Activated T-helper 17 cell treated with anti-CD3 and anti-CD28 coated beads, Interleukin-2, amount 50 U/mL, for 72 hours (primary cell): ENCODE data around the gene FOXP4. TPM values are rescaled to one million over a fixed set of nuclear protein-coding genes. Genes with fewer than 3 reads are reported as not detected.

Experiments
- ATAC-seq: fragments of 150-1000 bp; cut with Tn5 transposase; replicated peaks from 2 replicates; pipeline ENCODE4 v1.10.0; 2021; ENCODE audit warnings: mild to moderate bottlenecking, moderate library complexity
- H3K27ac Mint-ChIP-seq: one replicate; pipeline ENCODE4 v1.8.0; 2022; ENCODE audit warnings: mixed read lengths
- H3K27me3 Mint-ChIP-seq: one replicate; pipeline ENCODE4 v1.8.0; 2022; ENCODE audit warnings: mixed read lengths
- H3K36me3 Mint-ChIP-seq: one replicate; pipeline ENCODE4 v1.8.0; 2022; ENCODE audit warnings: low read depth, mild to moderate bottlenecking, mixed read lengths
- H3K4me1 Mint-ChIP-seq: one replicate; pipeline ENCODE4 v1.8.0; 2022; ENCODE audit warnings: mixed read lengths
- H3K4me3 Mint-ChIP-seq: one replicate; pipeline ENCODE4 v1.8.0; 2022; ENCODE audit warnings: mild to moderate bottlenecking, mixed read lengths
- H3K9me3 Mint-ChIP-seq: one replicate; pipeline ENCODE4 v1.8.0; 2022; ENCODE audit warnings: mixed read lengths
- total RNA-seq, 2 donors: library from RNA; stranded (reverse); gene quantifications; one replicate each; pipeline ENCODE4 v1.2.3, GENCODE V29; 2022

Gene FOXP4
- total RNA-seq, 2 donors from 2014 or later = 8.7 to 11.6 TPM

DNA sequence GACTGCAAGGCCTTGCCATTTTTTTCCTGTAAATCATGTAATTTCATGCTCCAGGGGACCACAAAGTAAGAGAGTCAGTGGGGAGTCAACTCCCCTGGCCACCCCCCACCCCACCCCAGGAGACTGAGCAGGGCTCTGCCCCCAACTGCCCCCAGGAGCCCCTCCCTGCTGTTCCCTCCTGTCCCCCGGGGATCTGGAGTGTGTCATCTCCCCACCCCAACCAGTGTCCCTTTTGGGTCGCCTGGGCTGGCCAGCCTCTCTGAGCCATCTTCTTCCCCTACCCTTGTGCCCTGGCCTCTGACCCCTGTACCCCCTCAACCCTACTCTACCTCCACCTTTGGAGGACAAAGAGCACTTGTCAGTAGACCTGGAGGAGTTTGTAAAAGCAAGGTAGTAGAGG is 29.4 kb downstream of the FOXP4 start:
- ATAC-seq = no peak

DNA sequence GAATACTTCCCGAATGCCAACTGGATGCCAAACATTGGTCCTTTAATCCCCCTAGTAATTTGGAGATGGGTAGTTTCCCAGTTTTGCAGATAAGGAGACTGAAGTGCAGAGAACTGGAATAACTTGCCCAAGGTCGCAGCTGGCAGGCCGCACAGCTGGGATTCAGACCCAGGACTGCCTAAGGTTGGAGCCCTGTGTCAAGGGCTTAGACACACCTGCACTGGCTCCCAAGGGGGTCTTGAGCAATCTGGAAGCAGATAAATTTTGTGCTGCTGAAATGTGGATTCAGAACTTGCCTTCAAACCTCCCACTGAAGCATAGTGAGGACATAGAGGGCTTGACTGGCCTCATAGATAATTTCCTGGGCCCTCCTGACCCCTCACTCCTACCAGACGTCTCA is 30.5 kb downstream of the FOXP4 start:
- Mint-ChIP-seq H3K9me3 (no peaks in the 10 kb centered on the region), H3K27me3 (no peaks in the 10 kb centered on the region), H3K4me1 (peaks cover 5% of the 10 kb centered on the region), H3K27ac (no peak overlapping the region), H3K36me3 (peaks cover 6% of the 10 kb centered on the region), H3K4me3 (no peak overlapping the region)
- no peak for ATAC-seq

More for the DNA sequence above, 29.4 kb downstream of the FOXP4 start:
- H3K27me3 Mint-ChIP-seq = no peaks in the 10 kb centered on the region
- peaks cover 7% of the 10 kb centered on the region for H3K36me3 Mint-ChIP-seq
- H3K9me3 Mint-ChIP-seq = no peaks in the 10 kb centered on the region
- H3K4me1 Mint-ChIP-seq = peaks cover 5% of the 10 kb centered on the region
- H3K27ac Mint-ChIP-seq = no peak overlapping the region
- no peak overlapping the region for H3K4me3 Mint-ChIP-seq

DNA sequence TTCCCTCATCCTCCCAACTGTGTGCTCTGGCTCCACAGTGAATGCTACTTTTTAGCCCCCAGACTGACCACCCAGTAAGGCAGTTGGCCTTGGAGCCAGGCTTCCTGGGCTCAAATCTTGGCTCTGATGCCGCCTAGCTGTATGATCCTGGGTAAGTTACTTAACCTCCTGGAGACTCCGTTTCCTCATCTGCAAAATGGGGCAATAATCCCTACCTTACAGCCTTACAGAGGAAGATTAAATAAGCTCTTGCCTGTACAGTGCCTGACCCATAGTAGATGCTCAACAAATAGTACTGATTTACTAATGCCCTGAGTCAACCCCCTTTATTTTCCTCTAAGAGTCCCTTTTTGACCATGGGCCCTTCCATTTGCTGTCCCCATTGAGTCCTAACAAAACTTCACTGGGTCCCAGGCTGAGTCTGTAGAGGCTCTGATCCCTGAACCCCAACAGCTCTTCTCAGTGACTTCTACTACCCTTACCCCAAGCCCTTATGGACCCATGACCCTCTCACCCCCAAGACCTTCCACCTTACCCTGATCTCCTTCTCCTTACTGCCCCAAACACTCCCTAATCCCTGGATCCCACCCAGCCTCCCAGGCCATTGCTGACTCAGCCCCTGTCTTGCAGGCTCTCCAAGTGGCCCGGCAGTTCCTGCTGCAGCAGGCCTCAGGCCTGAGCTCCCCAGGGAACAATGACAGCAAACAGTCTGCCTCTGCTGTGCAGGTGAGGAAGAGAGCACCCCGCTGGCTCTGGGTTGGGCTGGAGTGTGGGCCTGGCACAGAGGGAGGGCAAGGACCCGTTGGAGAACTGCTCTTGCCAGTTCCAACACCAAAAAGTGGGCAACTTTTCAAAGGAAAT is 31.4 kb downstream of the FOXP4 start:
- Mint-ChIP-seq H3K36me3 (no peaks in the 10 kb centered on the region), H3K9me3 (no peaks in the 10 kb centered on the region), H3K27me3 (no peaks in the 10 kb centered on the region), H3K4me1 (peaks cover 5% of the 10 kb centered on the region), H3K27ac (peak overlapping the region; percentile 28), H3K4me3 (no peak overlapping the region)
- ATAC-seq = no peak

DNA sequence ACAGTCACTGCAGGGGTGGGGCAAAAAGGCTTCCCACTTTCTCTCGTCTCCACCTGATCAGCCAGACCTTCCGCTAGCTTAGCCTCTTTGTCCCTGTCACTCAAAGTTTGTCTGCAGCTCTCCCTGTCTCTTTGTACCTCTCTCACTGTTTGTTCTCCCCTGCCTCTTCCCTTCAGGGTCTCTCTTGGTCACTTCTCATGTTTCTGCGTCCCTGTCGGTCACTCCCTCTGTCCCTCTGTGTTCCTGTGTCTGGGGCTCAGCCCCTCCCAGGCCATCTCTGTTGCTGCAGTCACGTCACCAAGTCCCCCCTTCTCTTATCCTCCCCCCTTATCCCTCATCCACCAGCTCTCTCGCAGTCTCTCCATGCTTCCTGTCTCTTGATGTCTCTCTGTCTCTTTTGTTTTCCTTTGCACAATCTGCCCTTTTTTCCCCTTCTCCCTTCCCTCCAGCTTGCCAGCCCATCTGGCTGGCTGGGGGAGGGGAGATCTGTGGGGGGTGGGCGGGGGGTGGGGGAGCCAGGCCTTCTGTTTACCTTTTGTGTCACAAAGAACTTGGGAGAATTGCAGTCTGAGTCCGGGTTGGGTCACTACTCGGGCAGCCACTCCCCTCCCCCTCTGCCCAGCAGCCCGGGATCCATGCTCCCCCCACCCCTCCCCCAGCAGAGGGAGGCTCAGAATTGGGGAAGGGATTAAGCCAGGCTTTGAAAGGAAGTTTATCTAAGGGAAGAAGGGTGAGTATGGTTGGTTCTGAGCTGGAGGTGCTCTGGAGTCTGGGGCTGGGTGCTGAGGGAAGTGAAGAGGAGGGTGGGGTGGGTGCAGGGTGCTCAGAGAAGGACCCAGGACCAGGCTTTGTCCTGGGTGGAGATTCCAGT is 32.3 kb downstream of the FOXP4 start:
- Mint-ChIP-seq H3K4me1 (peaks cover 2% of the 10 kb centered on the region), H3K9me3 (no peaks in the 10 kb centered on the region), H3K4me3 (no peak overlapping the region), H3K36me3 (no peaks in the 10 kb centered on the region), H3K27me3 (no peaks in the 10 kb centered on the region), H3K27ac (peak overlapping the region; percentile 62)
- ATAC-seq = no peak

DNA sequence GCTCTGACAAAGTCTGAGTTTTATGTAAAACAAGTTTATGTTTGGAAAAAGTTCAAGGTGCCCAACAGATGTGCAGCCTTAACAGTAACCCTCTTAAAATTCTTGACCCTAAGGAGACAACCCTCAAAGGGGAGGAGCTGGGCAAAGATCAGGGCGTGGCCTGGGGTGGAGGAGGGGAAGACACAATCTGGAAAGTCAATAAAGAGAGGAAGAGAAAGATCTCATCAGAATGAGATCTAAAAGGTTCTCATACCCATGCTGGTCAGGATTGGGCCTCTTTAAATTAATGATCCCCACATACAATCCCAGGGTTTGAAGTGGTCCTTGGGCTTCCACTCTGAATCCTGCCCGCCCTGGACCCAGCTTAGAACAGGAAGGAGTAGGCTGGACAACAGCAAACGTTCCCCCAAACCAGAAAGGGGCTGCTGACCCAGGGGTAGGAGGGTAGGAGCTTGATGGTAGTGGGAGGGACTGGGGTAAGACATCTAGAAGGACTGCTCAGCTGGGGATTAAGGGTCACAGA is 33.0 kb downstream of the FOXP4 start:
- H3K36me3 Mint-ChIP-seq = no peaks in the 10 kb centered on the region
- H3K4me1 Mint-ChIP-seq = no peaks in the 10 kb centered on the region
- no peak overlapping the region for H3K4me3 Mint-ChIP-seq
- no peaks in the 10 kb centered on the region for H3K27me3 Mint-ChIP-seq
- ATAC-seq = no peak
- H3K9me3 Mint-ChIP-seq = no peaks in the 10 kb centered on the region
- peak overlapping the region; percentile 62 for H3K27ac Mint-ChIP-seq

DNA sequence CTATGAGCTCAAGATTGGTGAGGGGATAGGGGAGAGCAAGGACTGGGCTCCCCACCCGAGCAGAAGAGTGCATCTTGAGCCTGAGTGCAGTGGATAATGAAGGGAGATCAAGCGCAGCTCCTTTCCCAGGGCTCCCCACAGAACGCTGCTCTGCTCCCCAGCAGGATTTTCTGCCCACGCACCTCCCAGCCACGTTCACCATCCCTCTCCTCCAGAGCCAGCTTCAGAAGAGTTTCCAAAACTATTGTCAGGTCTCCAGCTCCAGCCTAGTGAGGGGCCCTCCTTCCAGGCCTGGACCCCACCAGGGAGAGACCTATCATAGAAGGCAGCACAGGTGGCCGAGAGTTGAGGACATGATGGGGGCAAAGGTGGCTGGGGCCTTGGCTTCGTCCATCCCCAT is 34.5 kb downstream of the FOXP4 start:
- no peak overlapping the region for H3K4me3 Mint-ChIP-seq
- no peak overlapping the region for H3K27ac Mint-ChIP-seq
- no peak for ATAC-seq
- H3K9me3 Mint-ChIP-seq = no peaks in the 10 kb centered on the region
- H3K27me3 Mint-ChIP-seq = no peaks in the 10 kb centered on the region
- no peaks in the 10 kb centered on the region for H3K4me1 Mint-ChIP-seq
- H3K36me3 Mint-ChIP-seq = no peaks in the 10 kb centered on the region

DNA sequence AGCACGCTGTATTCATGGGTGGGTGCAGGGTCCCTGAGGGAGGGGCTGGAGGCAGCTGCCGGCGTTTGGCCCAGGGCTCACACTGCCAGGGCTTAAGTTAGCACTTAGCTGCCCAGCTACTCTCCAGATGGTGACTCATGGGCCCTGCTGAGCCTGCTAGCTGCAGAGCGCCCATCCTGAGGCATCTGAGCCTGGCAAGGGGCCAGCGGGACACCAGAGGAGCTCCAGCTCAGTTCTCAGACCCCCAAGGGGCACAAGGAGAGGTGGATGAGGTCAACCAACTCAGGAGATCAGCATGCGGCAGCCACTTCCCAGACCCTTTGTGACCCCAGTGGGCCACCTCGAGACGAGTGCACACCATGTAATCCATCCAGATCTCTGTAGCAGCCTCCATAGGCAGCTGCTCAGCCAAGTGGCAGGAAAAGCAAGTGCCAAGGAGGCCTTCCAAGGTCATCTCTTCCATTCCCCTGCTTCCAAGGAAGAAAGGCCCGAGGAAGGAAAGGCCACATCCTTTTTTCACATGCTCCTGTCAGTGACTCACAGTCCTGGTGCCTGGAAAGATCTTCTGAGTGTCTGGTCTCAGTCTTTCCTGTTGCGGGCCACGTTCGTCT is 35.3 kb downstream of the FOXP4 start:
- no peaks in the 10 kb centered on the region for H3K36me3 Mint-ChIP-seq
- no peak for ATAC-seq
- H3K27ac Mint-ChIP-seq = no peak overlapping the region
- no peak overlapping the region for H3K4me3 Mint-ChIP-seq
- no peaks in the 10 kb centered on the region for H3K4me1 Mint-ChIP-seq
- H3K9me3 Mint-ChIP-seq = no peaks in the 10 kb centered on the region
- H3K27me3 Mint-ChIP-seq = no peaks in the 10 kb centered on the region

DNA sequence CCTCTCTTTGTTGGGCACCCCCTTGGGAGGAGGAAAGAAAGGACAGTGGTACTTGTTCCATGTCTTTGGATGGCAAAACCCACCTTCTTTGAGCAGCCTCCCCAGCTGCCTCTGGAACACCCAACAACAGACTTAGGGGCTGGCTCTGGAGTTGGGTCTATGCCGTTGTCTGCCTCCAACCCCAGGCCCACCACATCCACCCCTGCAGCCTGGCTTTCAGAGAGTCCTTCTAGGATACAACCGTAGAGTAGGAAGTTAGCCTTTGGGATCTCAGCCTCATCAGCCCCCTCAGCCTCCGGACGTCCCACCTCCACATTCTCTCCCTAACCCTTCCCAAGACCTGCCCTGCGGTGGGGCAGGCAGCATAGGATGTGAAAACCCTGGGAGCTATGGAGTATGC is 36.4 kb downstream of the FOXP4 start:
- H3K9me3 Mint-ChIP-seq = no peaks in the 10 kb centered on the region
- H3K27me3 Mint-ChIP-seq = no peaks in the 10 kb centered on the region
- H3K4me1 Mint-ChIP-seq = no peaks in the 10 kb centered on the region
- no peak overlapping the region for H3K4me3 Mint-ChIP-seq
- no peaks in the 10 kb centered on the region for H3K36me3 Mint-ChIP-seq
- no peak overlapping the region for H3K27ac Mint-ChIP-seq
- no peak for ATAC-seq

DNA sequence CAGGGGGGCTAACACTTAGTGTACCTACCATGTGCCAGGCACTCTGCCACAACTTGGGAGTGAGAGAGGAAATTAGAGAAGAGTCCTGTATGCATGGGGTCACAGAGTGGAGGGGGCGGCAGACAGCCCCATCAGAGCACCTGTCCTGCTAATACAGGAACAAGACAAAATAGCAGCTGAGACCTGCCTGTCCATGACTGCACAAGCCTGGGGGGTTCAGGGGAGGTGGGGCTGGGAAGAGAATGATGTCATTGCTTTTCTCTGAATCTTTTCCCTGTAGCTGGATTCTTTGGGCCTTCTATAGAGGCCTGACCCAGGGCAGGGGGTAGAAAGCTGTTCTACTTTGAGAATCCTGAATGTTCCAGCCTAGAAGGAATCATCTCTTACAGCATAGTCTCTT is 37.4 kb downstream of the FOXP4 start:
- no peaks in the 10 kb centered on the region for H3K4me1 Mint-ChIP-seq
- no peak for ATAC-seq

DNA sequence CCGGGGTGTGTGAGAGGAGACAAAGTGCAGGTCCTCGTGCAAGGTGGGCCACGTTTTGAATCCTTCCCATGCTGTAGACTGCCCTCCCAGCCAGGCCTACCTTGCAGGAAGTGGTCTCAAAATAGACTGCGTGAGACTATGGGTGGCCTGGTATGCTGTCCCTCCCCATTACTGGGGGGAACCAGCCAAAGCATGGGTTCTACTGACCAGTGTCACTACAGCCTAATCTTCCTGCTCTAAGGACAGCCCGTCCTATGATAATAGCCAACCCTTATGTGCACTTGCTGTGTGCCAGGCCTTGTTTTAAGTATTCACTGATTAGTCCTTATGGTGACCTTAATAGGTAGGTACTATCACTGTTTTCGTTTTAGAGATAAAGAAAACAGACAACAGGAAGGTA is 38.0 kb downstream of the FOXP4 start:
- H3K27me3 Mint-ChIP-seq = no peaks in the 10 kb centered on the region
- H3K4me1 Mint-ChIP-seq = no peaks in the 10 kb centered on the region
- no peaks in the 10 kb centered on the region for H3K36me3 Mint-ChIP-seq
- no peak for ATAC-seq
- no peak overlapping the region for H3K27ac Mint-ChIP-seq
- H3K4me3 Mint-ChIP-seq = no peak overlapping the region
- no peaks in the 10 kb centered on the region for H3K9me3 Mint-ChIP-seq

More for the DNA sequence above, 37.4 kb downstream of the FOXP4 start:
- Mint-ChIP-seq H3K27me3 (no peaks in the 10 kb centered on the region), H3K4me3 (no peak overlapping the region), H3K9me3 (no peaks in the 10 kb centered on the region), H3K27ac (peak overlapping the region; percentile 1), H3K36me3 (no peaks in the 10 kb centered on the region)

DNA sequence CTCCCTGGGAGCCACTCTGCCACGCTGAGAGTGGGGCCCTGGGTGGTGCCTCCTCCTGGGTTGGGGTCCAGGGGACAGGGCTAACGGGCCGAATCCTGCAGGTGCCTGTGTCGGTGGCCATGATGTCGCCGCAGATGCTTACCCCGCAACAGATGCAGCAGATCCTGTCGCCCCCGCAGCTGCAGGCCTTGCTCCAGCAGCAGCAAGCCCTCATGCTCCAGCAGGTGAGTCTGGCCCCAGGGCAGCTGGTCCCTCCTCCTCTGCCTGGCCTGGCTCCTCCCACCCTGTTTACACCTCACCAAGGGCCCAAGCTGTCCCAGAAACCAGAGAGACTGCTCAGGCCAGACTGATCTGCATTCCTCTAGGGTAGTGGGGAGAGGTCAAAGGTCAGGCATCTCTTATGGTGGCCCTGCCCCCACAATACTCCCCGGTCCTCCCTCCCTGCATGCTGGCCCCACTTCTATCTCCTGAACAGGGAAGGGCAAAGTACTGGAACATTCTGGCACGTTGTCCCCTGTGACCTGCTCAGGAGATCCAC is 38.6 kb downstream of the FOXP4 start:
- H3K4me1 Mint-ChIP-seq = no peaks in the 10 kb centered on the region
- H3K36me3 Mint-ChIP-seq = no peaks in the 10 kb centered on the region
- no peak overlapping the region for H3K4me3 Mint-ChIP-seq
- H3K9me3 Mint-ChIP-seq = no peaks in the 10 kb centered on the region
- ATAC-seq = no peak
- H3K27me3 Mint-ChIP-seq = no peaks in the 10 kb centered on the region
- no peak overlapping the region for H3K27ac Mint-ChIP-seq

DNA sequence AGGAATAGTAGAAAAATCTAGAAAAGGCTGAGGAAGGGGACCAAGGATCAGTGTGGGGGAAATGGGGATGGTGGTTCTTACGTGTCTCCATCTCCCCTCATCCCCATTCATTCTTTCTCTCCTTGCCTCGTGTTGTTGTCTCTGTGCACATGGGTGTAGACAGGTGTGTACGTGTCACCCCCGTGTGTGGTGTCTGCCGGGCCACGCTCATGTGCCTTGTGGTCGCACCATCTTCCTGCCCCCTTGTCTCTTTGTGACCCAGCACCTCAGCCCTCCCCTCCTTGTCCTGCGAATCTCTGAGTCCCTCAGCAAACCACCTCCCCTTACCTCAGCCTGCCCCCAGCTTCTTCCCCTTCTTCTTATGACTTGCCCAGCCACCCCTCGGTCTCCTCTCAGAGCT is 39.4 kb downstream of the FOXP4 start:
- Mint-ChIP-seq H3K27me3 (no peaks in the 10 kb centered on the region), H3K4me3 (no peak overlapping the region), H3K9me3 (no peaks in the 10 kb centered on the region), H3K36me3 (no peaks in the 10 kb centered on the region), H3K4me1 (no peaks in the 10 kb centered on the region), H3K27ac (peak overlapping the region; percentile 72)
- ATAC-seq = no peak

DNA sequence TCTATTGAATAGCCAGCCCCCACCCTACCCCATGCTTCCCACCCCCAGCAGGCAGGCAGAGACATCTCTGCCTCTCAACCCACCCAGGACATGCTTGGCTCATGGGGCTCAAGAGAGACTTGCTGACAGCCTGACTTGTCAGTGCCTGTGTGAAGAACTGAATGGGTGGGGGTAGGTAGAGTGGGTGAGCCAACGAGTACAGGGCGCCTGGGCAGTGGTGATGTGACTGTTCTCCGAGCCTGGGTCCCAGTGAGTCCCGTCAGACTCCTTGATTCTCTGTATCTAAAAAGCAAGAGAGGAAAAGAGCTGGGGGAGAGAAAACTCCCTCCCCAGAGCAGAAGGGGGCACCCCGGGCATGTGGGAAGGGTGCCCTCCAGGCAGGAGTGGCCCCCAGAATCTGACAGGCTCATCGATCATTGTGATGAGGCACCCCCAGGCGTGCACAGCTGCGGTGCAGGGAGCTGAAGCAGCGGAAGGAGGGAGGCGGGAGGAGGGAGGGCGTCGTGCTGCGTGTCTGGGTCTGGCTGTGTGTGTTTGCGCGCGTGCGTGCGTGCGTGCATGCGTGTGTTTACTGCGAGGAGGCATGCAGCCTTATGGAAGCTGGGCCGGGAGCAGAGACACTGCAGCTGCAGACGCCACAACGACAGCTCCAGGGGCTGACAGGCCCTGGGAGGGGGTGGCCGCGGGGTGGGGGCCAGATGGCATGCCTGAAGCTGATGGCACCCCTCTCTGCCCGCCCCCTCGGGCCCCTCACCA is 40.2 kb downstream of the FOXP4 start:
- no peaks in the 10 kb centered on the region for H3K27me3 Mint-ChIP-seq
- peak overlapping the region; percentile 72 for H3K27ac Mint-ChIP-seq
- H3K4me1 Mint-ChIP-seq = no peaks in the 10 kb centered on the region
- no peak for ATAC-seq
- H3K4me3 Mint-ChIP-seq = no peak overlapping the region
- H3K36me3 Mint-ChIP-seq = no peaks in the 10 kb centered on the region
- no peaks in the 10 kb centered on the region for H3K9me3 Mint-ChIP-seq
